NCI-H526 (cell line): ENCODE data around the gene SIAE.

Experiments
- DNase-seq, 2 experiments: peaks; one replicate each; lab custom pipeline; 2025; lab: John Stamatoyannopoulos, UW

SIAE gene

GRCh38 chr11:124663861-124664260 lies 9.7 kb downstream of the SIAE start:
- DNase-seq, result peak in 1 of 2 experiments; percentile 16

DNA sequence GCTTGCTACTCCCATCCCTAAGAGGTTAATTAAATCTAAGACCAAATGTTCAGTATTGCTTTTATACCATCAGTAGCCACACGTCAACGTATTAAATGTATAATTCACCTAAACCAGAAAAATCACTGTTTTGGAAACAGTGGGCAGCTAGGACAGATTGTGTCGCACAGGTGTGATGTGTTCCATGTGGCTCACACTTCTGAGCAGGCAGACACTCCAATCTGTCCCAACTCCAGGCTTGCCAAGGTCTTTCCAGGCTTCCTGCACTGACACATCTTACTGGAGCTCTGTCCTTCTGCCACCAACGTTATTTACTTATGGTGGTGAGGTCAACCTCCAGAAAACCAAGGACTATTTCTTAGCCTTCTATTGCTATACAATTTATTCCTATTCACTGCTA lies 11.4 kb downstream of the SIAE start:
- DNase-seq, result no peak

DNA sequence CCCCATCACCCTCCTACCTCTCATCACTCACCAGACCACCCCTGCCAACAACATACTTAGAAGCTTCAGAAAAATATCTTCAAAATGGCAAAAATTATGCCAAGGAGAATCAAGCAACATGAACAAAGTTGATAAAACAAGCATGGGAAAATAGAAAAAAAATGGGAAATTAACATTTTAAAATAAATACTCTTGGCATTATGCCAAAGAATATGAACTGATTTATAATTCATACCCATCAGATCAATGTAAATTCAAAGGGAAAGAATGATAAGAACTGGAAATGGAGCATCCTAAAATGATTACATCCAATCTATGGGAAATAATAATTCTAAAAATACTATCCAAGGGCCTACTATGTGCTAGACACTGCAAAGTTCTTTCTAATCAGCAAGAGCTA lies 12.0 kb downstream of the SIAE start:
- no peak for DNase-seq

GRCh38 chr11:124658986-124659385 lies 14.6 kb downstream of the SIAE start:
- no peak for DNase-seq

GRCh38 chr11:124658501-124658900 lies 15.0 kb downstream of the SIAE start:
- DNase-seq, result no peak

DNA sequence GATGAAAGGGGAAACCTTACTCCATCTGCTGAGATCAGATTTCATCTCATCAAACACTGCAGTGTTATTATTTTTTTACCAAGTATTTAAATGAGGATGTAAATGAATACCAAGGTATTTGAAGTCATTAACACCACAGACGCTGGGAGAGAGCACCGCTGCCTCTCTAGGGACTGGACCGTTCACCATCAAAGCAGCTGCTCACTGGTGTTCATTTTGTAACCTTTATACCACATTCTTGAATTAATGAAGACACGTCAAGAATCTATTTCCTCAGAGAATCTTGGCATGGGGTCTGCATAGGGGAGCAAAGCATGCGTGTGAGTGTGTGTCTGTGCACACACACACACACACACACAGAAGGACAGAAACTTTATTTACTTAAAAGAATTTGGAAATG lies 15.6 kb downstream of the SIAE start:
- peak; percentile 87 to 96 for DNase-seq

DNA sequence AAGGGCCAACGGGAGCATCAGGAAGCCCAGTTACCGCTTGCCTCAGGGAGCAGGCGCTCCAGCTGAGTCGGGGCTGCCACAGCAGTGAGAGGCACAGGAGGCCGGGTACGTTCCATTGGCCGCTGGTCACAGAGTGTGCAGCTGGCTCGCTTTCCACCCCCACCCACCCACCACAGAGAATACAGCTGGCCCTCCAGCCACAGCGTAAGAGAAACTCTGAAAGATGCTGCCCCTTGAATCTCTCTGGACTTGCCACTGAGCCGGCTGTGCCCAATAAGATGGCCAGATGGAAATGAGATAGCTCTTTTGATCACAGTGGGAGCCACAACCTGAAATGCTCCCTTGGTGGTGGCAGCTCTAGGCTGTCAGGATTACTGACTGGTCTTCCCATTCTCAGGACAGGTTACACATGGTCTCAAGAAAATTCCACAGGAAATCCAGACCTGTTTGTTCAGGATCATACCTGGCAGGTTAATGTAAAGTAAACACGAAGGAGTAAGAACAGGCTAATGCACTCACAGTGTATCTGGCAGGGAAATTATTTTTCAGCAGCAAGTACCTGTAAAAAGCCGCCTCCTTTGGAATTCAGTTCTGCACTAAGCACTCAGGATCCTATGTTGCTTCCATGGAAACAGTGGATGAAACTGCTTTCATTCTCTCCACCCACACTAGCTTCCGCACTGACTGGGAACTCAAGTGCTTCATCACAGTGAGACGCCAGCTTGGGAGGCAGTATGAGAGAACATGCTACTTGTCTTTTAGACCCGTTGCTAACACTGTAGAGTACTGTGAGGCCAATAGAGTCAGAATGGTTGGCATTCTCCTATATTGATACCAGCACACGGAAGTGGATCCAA lies 16.5 kb downstream of the SIAE start:
- DNase-seq, result peak; percentile 84 to 86

DNA sequence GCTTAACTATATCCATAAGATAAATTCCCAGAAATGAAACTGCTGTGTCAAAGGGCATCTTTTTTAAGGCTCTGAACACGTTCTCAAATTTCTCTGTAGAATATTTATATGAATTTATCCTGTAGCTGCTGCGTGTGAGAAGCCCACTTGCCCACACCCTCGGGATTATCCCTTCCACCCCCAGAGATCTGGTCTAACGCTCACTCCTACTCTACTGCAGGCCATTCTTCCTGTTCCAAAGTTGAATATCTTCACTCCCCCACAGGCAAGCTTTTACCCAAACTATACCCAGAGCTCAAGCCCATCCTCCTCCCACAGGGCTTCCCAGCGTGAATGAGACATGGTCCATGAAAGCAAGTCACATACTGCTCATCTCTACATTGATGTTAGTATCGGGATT lies 24.9 kb downstream of the SIAE start:
- DNase-seq, result no peak

- DNase-seq, result peak in 1 of 2 experiments; percentile 24
These were observed 27.4 kb downstream of the SIAE start for GRCh38 chr11:124646148-124646547.

DNA sequence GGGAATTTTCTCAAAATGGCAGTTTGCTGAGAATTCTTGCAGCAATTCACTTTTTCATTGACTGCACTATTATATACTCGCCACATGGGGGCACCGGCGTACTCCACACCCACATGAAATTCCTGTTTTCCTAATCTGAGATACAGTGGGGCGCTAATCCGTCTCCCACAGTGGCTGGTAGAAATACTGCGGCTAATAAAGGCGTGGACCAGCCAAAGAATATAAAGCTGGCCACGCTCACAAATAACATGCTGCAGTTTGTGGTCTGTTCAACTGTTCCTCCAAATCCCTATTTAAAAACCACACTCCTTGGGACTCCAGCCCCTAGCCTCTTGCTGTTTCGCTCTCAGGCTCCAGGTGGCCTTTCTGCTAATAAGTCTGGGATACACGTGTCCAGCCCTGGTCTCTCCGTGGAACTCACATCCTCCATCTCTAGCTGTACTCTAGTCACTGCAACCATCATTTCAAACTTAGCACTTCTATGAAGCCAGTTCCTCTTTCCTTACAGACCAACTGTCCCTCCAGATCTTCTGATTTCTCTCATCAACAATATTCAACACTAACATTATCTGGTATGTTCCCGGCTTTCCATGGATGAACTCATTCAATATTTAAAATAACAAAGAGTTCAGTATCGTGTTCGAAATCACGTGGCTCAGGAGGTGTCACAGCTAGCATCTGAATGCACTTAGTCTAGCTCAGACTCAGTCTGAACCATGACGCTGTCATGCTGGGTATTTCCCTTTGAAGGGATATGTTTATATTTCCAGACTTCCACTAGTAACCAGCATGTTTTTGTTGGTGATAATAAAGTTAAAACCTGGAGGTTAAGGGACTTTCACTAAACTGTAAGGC lies 28.9 kb downstream of the SIAE start:
- peak; percentile 94 to 97 for DNase-seq

DNA sequence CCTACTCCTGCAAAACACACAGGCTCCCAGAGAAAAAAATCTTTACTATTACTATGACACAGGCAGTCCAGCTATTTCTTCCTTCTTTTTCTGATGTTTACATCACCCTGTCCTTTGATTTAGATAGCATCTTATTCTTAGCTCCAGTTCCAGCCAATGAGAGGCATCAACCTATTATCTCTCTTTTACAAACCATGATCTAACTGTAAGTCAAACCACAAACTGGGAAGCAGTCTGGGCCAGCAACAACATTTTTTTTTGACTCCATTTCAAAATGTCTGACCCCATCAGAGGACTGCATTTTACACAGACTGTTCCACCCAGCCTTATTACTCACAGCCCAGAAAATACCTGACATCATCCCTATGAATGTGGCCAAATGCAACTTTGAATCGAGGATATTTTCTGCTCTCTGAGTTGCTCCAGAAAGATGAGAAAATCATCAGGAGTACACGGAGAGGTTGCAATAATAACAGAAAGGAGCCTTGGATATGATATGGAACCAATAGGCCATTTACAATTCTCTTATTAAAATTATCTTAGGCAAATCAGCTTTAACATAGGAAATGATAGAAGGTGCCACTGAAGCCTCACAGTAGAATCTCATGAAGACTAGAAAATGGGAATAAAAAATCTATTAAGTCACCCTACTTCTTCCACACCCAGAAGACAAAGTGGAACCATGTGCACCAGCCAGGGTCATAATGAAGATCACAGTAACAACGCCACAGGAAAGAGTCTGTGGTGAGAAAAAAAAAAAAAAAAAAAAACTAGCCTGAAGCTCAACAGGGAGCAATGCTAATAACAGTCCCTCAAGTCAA lies 29.7 kb downstream of the SIAE start:
- DNase-seq, result no peak

GRCh38 chr11:124643042-124643604 lies 30.4 kb downstream of the SIAE start:
- no peak for DNase-seq

- no peak for DNase-seq
These were observed 30.9 kb downstream of the SIAE start for GRCh38 chr11:124642628-124643027.

DNA sequence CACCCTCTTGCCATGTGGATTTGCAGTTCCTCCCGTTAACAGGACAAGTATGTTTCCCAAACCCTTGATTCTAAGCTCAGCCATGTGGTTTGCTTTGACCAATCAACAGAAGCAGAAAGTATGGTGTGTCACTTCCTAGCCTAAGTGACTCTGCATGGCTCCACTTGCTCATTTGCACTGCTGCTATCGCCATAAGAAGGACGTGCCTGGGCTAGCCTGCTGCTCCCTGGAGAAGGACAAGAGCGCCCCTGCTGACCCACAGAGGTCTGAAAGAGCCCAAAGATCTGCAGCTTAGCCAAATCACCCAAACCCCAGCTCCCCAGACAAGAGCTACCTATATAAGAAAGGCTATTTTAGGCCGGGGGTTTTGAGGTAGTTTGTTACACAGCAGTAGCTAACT lies 32.9 kb downstream of the SIAE start:
- DNase-seq, result peak; percentile 54 to 80

- DNase-seq, result no peak
These were observed 34.4 kb downstream of the SIAE start for GRCh38 chr11:124639186-124639585.

DNA sequence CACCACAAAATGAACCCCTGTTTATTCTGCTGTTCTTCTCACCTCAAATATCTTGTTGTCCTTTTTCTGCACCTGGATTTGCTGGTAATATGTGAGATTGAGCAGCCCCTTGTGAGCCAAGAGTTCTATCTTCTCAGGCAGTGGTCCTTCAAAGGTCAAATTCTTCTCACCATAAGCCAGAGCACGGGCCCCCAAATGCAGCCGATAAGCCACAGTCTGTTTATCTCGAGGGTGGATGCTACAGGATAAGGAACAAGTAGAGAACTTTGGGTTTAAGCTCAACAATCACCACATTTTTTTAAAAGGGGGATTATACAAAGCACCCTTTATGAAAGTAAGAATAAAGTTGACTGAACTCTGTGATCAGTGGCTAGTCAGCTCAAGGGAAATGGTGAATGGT lies 35.0 kb downstream of the SIAE start:
- DNase-seq, result no peak

DNA sequence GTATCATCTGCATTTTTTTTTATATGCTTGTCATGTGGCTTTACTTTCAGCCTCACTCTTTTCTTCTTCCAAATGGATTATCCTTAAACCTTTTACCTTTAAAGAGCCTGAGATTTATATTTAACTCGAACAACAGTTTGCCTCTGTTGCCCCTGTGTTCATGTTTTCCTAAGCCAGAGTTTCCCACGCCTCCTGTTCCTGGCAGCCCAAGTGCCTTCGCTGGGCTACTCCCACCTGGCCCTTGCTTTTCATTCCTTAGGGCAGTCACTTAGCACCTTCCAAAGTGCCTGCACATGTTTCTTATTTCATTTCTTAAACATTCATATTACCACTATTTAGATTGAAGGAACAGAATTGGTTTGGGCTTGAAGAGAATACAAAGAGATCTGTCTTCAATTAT lies 37.6 kb downstream of the SIAE start:
- no peak for DNase-seq

- DNase-seq, result peak in 1 of 2 experiments; percentile 29
These were observed 40.2 kb downstream of the SIAE start for GRCh38 chr11:124633355-124633754.

- DNase-seq, result no peak
These were observed 43.6 kb downstream of the SIAE start for GRCh38 chr11:124629961-124630360.

DNA sequence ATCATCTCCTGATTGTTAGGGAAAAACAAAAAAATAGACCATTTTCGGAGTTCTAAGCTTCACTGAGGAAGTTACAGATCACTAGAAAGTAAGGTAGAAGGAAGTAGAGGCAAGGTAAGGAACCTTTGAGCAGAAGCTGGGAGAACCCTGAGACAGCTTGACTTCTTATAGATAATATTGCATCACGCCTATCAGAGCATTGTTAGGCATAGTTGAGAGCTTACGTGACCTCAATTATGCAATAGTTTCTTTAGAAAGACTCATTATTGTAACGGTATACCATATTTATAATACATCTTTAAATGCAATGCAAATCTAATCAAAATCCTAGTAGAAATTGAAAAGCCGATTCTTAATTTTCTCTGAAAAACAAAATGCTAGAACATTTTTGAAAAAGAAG lies 46.0 kb downstream of the SIAE start:
- DNase-seq, result no peak

GRCh38 chr11:124625504-124626168 lies 47.9 kb downstream of the SIAE start:
- no peak for DNase-seq
